OCI-LY7 (cell line): ENCODE results near the gene UBE2E3.

Source experiments
- EZH2phosphoT487 ChIP-seq: fragments of 200-600 bp; sonication (generic); IDR thresholded peaks from 2 replicates; pipeline ENCODE4 v1.6.1; 2018; ENCODE audit warnings: low read depth, borderline replicate concordance, mild to moderate bottlenecking, mixed run types, antibody characterized with exemption, low read length, moderate library complexity, mixed read lengths
- TF ChIP-seq, protein P1 (sequence below): fragments of 200-600 bp; sonication (generic); conservative IDR thresholded peaks from 2 replicates; pipeline ENCODE4 v1.5.1; 2014; ENCODE audit warnings: mild to moderate bottlenecking, antibody characterized with exemption, low read length, moderate library complexity, mixed read lengths

GRCh38 chr2:181063696-181064095, 83.3 kb downstream of the UBE2E3 start:
- TF ChIP-seq, protein P1, sequence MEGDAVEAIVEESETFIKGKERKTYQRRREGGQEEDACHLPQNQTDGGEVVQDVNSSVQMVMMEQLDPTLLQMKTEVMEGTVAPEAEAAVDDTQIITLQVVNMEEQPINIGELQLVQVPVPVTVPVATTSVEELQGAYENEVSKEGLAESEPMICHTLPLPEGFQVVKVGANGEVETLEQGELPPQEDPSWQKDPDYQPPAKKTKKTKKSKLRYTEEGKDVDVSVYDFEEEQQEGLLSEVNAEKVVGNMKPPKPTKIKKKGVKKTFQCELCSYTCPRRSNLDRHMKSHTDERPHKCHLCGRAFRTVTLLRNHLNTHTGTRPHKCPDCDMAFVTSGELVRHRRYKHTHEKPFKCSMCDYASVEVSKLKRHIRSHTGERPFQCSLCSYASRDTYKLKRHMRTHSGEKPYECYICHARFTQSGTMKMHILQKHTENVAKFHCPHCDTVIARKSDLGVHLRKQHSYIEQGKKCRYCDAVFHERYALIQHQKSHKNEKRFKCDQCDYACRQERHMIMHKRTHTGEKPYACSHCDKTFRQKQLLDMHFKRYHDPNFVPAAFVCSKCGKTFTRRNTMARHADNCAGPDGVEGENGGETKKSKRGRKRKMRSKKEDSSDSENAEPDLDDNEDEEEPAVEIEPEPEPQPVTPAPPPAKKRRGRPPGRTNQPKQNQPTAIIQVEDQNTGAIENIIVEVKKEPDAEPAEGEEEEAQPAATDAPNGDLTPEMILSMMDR, result no peak
- no peak for TF ChIP-seq EZH2phosphoT487
